Left ventricle myocardium superior (tissue), 1 donor: Measurements from ENCODE around the gene ZNF497. TPM values are rescaled to one million over a fixed set of nuclear protein-coding genes. Genes with fewer than 3 reads are reported as not detected.
"Not testable (repeated sequence)": the region's sequence is repeated elsewhere in the genome, so short reads cannot be mapped to it uniquely, and the experiment has no call there.

Experiments used
- ATAC-seq: fragments of 200-7000 bp; cut with Tn5 transposase; one replicate; pipeline ENCODE4 v1.9.1; 2020; ENCODE audit warnings: mild to moderate bottlenecking, moderate library complexity
- DNase-seq: peaks from one replicate; pipeline ENCODE4 v3.0.0-alpha.2; 2020
- intact Hi-C: fragments of 100-400 bp; cut with micrococcal nuclease; formaldehyde crosslinking; loops from one replicate; pipeline ENCODE4 v1.11.0; 2022
- total RNA-seq: library from RNA; stranded (reverse); fragmentation: NEBNext Ultra II Directional; extraction: Animal tissue kit (Norgen Biotek cat#: 25700); gene quantifications from one replicate; pipeline ENCODE4 v1.2.1, GENCODE V29; 2021
- donor health status: DM: no; HTN: yes; CAD: no; lungs with severe emphysema.

The ZNF497 gene
- total RNA-seq, 1 donor from 2014 or later, result 0.55 TPM

- no peak for DNase-seq
- peak; percentile 4 for ATAC-seq
- intact Hi-C loops, result no loop called here
Measured at GRCh38 chr19:58395220-58395978, 32.8 kb upstream of the ZNF497 start, which contains the start of gene RNF225. TSS of gene RNF225 (plus strand) at chr19:58395656. CDS start at chr19:58396090, 434 bp downstream.

DNA sequence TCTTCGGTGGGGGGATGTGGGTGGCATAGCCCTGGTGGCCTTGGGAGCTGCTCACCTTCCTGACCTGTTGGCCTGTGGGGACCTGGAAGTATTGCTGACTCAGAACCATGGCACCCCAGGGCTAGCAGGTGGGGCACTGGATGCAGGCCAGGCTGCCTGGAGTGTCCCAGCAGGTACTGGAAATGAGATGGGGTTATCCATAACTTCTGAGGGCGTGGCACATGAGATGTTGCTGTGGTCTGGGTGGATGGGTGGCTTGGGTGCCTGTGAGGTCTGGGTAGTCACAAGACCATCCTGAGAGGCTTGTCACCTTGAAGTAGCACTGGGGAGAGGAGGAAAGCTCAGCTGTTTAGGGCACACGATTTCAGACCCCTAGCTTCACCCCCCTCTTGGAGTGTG is 32.3 kb upstream of the ZNF497 start:
- intact Hi-C loops, result no loop called here
- ATAC-seq (no peak), DNase-seq (no peak)

DNA sequence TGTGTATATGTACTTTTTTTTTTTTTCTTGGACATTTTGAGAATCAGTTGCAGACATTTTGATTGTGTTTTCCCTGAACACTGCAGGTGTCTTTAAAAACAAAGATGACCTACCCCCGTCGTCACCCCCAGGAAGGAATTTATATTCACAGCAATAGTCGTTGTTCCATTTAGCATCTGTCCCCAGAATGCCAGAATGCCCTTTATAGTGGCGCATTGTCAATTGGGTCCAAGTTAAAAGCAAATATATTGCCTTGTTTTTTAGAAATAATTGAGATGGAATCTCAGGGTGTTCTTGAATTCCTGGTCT is 31.1 kb upstream of the ZNF497 start:
- no peak for ATAC-seq
- DNase-seq, result no peak
- intact Hi-C loops, result no loop called here

DNA sequence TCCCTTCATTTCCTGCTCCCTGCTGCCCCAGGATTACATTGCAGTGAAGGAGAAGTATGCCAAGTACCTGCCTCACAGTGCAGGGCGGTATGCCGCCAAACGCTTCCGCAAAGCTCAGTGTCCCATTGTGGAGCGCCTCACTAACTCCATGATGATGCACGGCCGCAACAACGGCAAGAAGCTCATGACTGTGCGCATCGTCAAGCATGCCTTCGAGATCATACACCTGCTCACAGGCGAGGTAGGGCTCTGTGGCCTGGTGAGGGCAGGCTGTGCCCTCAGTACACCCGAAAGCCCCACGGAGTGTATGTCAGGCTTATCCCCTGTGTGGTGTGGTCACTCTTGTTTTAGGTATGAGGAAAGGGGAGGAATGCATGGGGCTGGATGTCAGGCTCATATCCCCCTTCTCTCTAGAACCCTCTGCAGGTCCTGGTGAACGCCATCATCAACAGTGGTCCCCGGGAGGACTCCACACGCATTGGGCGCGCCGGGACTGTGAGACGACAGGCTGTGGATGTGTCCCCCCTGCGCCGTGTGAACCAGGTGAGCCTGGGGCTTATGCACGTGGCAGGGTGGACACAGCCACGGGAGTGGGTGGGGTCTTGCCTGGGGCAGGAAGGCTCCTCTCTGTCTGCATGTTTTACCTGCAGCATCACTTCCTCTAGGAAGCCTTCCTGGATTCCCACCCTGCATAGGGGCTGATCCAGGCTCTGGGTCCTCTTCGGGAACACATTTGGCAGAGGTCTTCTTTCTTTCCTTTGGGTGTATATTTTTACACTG is 30.6 kb upstream of the ZNF497 start:
- DNase-seq, result no peak
- intact Hi-C loops, result no loop called here
- no peak for ATAC-seq

DNA sequence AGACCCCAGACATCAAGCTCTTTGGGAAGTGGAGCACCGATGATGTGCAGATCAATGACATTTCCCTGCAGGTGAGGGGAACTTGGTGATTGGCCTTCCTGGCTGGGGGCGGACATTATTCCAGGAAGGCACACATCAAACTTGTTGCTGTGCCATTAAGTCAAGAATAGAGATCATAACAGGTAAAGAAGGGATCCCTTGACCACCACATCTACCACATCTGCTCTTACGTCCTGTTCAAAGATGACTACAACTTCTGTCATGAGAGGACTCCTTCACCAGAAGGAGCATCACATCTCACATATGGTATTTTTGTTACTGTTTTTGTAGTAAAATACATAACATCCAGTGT is 25.6 kb upstream of the ZNF497 start:
- intact Hi-C loops, result no loop called here
- DNase-seq (no peak), ATAC-seq (no peak)

GRCh38 chr19:58387338-58388174 is 25.0 kb upstream of the ZNF497 start:
- intact Hi-C loops, result no loop called here
- DNase-seq (no peak), ATAC-seq (no peak)

DNA sequence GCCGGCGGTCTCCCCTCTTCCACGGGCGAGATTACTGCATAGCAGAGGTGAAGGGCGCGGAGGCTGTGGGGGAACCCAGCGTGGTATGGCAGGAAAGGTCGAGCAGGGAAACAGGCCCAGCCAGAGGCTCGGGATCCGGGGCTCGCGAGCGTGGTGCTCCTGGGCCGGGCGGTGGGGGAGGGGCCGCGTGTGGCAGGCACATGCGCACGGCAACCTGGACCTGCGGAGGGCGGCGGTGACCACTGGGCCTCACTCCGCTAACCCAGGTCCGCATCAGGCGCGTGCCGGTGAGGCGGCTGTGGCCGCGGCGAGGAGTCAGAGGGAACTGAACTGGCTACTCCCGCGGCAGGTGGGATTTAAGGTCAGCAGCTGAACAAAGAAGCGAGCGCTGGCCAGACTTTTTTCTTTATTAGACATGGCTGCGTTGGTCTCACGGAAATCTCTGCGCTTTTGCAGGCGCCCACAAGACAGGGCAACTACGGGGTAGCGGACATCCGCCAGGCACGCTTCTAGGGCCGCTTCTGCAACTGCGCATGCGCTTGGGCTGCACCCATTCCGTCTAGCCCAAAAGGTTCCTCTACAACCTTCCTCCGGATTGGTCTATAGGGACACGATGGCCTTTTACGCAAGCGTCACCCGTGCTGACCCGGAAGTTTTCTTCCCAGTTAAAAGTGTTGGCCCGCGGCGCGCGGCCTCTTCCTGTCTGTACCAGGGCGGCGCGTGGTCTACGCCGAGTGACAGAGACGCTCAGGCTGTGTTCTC is 24.2 kb upstream of the ZNF497 start, which contains the start of gene RPS5:
RPS5 (plus strand) TSS at position 694 of the 762 bp plus-strand sequence. CDS start 869 bp downstream, outside the sequence.
- DNase-seq, result peak; percentile 96
- intact Hi-C loops, result no loop called here
- ATAC-seq, result peak; percentile 95

DNA sequence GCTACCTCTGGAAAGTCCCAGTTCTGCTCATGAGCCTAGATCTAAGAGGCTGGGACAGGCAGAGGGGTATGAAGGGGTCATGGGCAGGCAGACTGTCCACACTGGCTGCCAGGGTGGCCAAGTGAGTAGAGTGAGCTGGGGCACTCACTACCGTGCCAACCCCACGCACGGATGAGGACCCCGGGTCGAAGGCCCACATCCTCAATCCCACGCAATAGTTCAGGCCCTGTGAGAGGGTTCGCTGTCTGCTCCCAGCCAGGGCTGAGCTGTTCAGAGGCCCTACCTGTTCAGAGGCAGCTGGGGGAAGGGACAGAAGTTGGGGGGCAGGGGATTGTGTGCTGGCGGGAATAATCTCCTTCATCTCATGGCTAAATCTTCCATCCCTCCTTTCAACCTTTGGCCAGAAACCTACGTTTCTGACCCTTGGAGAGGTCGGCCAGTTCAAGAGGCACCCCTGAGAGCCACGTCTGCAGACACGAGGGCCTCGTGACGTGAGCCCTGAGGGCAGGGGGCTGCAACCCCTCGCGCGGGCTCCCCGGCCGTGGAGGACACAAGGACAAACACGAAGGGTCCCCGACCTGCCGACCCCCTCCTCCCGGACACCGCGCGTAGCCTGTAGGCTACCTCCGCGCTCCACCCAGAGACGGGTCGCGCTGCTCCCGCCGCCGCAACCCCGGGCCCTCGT is 23.5 kb upstream of the ZNF497 start:
- DNase-seq (peak; percentile 49), ATAC-seq (peak; percentile 17)
- intact Hi-C loops, result no loop called here

- no peak for ATAC-seq
- DNase-seq, result peak; percentile 28
- intact Hi-C loops, result no loop called here
Measured at GRCh38 chr19:58385313-58385890, 22.9 kb upstream of the ZNF497 start.

DNA sequence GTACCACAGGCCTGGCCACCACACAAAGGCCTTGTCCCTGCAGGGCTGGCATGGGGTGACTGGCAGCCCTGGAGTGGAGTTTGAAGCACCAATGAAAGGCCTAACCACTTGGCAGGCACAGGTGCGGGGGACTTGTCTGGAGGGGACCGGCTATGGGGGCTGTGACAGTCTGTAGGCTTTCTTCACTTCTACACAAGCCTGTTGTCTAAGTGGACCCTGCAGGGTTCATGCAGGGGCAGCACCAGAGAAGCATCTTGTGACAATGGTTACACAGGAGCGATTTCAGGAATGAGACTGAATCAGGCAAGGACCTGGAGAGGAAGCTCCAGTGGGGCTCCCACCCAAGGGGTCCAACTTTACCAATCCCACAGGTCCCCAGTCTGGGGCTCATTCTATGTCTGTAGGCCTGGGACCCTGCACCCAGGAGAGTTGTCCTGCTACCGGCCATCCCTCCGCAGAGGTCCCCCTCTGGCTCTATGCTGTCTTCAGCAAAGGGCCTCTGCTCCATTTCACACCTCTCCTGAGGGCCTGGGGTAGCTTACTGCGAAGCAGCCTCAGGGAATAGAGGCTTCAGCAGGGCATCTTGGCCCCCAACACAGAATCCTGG is 20.5 kb upstream of the ZNF497 start:
- no peak for ATAC-seq

DNA sequence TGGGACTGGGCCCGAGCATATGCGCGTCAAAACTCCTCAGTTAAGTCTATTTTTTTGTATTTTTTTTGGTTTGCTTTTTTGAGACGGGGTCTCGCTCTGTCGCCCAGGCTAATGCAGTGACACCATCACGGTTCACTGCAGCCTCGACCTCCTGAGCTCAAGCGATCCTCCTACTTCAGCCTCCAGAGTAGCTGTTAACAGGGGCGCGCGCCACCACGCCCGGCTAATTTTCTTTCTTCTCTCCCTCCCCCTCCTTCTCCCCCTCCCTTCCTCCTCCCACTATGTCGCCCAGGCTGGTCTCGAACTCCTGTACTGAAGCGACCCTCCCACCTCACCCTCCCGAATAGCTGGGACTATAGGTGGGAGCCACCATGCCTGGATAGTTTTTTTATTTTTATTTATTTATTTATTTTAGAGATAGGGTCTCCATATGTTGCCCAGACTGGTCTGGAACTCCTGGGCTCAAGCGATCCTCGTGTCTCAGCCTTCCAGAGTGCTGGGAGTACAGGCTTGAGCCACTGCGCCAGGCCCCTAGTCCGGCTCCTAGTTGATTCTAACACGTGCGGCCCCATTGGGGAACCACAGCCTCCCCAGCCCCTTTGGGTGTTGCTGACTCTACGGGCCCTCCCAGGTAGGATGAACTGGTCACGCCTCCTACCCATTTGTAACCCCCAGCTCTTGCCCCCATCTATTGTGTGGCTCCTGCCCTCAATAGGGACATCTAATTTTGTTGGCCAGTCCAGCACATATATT is 19.1 kb upstream of the ZNF497 start:
- ATAC-seq (no peak), DNase-seq (peak; percentile 49)
- intact Hi-C loops, result no loop called here

More for the DNA sequence above, 20.5 kb upstream of the ZNF497 start:
- intact Hi-C loops, result no loop called here
- DNase-seq, result peak; percentile 21

DNA sequence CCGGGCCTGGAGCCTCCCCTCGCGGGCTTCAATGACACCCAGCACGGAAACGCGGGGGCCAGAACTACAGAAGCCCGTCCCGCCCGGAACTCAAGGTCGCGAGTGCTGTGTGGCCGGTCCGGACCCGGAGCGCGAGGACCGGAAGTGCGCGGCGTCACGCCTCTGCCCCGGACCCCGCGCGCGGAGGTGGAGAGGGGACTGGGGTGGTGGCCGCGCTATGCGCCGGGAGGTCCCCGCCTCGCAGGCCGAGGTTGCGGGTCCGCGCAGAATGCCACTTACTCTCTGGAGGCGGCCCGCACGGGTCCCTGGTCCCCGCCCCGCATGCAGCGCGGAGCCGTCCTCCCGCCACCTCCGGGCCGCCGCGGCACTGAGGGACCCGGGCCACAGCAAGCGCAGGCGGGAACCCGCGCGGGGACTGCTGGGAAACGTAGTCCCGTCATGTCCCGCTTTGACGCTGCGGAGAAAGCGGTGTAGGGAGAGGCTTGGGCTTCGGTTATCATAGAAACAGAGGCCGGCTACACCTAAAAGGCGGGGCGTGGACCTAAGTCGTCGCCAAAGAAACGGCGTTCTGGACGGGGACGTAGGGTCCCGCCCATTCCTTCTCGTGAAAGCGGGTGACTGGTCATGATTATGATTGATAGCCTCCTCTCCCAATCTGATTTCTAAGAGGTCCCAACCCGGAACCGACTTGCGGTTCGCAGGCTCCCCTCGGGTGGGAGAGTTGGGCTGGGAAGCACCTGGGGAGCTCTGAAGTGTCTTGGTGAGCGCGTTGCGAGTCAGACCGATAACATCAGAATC is 18.3 kb upstream of the ZNF497 start, which contains the start of gene ZNF837:
ZNF837 (minus strand) TSS at position 369 of the 798 bp plus-strand sequence. CDS start 11,698 bp downstream, outside the sequence.
- DNase-seq (peak; percentile 99), ATAC-seq (peak; percentile 95)
- intact Hi-C loops, result no loop called here

DNA sequence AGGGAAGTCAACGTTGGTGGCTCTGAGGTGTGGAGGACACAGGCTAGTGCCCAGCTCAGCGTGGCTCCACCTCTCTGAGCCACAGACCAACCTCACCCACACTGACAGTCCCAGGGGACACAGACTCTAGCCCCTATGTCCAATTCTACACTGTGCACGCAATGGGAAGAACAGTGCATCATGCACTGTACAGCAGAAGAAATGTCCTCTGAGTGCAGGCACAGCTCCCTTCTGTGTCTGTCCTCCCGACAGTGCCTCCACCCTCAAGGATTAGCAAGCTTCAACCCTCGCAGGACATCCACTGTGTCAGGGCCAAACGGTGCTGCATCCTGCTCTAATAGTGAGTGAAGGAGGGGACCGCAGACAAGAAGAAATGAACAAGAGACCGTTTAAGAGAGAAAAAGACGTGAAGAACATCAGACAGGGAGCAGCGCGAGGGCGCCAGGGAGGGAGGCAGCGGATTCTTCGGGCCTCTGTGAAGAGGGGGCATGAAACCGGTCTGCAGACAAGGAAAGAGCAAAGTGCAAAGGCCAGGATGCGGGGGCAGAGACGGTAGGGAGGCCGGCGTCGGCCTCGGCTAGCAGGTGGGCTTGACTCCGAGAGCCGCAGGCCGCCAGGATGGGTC is 17.6 kb upstream of the ZNF497 start:
- ATAC-seq (no peak), DNase-seq (peak; percentile 11)
- intact Hi-C loops, result no loop called here

- intact Hi-C loops, result no loop called here
- DNase-seq, result peak; percentile 26
Measured at GRCh38 chr19:58379246-58379645, 16.7 kb upstream of the ZNF497 start.

DNA sequence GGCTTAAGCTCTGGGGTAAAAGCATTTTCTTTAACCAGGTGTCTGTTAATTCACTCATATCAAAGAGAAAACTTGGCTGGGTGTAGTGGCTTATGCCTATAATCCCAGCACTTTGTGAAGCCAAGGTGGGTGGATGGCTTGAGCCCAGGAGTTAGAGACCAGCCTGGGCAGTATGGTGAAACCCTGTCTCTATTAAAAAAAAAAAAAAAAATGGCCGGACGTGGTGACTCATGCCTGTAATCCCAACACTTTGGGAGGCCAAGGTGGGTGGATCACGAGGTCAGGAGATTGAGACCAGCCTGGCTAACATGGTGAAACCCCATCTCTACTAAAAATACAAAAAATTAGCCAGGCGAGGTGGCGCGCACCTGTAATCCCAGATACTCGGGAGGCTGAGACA is 14.2 kb upstream of the ZNF497 start:
- ATAC-seq, intact Hi-C loops, DNase-seq: not testable (repeated sequence)

More at GRCh38 chr19:58379246-58379645, 16.7 kb upstream of the ZNF497 start:
- no peak for ATAC-seq

- ATAC-seq (no peak), DNase-seq (no peak)
- intact Hi-C loops, result no loop called here
Measured at GRCh38 chr19:58374200-58374599, 11.6 kb upstream of the ZNF497 start.
